8988T (cell line): ENCODE results near the gene AKT2.
A peak's percentile ranks its signal among the peaks of the same experiment; 100 is the strongest.

Experiments
- DNase-seq: peaks from one replicate; pipeline ENCODE4 v3.0.0; 2011

The AKT2 gene

DNA sequence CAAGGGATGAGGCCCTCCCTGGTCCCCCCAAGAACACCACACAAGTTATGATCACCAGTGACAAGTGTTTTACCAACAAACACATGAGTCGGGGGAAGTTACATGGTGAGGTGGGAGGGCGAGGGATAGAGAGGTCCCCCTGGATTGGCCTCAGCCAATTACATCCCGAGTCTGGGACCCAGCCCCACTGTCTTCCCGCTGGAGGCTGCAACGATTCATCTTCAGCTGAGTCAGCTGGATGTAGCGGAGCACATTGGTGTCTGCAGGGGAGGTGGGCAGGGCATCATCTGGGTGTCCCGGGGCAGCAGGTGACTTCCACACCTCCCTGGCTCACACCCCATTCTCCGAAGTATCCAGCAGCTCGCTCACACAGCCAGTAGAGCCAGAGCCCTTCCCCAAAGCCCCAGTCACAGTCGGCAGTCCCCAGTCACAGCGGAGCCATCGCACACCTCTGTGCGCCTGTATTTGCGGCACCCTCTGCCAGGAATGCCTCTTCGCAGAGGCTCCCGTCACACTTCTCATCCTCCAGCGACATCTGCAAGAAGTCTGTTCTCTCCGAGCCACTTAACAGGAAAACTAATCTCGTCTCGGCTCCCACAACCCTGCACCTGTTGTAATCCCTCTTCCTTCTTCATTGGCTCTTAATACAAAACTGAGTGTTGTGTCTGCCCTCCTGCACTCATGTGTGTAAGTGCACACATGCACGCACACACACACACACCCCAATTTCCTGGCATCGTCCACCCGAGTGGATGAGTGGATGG, 69.0 kb downstream of the AKT2 start:
- DNase-seq, result no peak

DNA sequence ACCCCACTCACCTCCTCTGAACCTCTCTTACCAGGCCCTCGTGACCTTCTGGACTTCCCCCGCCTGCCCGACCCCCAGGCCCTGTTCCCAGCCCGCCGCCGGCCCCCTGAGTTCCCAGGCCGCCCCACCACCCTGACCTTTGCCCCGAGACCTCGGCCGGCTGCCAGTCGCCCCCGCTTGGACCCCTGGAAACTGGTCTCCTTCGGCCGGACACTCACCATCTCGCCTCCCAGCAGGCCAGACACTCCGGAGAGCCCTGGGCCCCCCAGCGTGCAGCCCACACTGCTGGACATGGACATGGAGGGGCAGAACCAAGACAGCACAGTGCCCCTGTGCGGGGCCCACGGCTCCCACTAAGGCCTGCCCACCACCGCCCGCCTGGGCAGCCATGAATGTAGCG, 70.2 kb downstream of the AKT2 start:
- no peak for DNase-seq

DNA sequence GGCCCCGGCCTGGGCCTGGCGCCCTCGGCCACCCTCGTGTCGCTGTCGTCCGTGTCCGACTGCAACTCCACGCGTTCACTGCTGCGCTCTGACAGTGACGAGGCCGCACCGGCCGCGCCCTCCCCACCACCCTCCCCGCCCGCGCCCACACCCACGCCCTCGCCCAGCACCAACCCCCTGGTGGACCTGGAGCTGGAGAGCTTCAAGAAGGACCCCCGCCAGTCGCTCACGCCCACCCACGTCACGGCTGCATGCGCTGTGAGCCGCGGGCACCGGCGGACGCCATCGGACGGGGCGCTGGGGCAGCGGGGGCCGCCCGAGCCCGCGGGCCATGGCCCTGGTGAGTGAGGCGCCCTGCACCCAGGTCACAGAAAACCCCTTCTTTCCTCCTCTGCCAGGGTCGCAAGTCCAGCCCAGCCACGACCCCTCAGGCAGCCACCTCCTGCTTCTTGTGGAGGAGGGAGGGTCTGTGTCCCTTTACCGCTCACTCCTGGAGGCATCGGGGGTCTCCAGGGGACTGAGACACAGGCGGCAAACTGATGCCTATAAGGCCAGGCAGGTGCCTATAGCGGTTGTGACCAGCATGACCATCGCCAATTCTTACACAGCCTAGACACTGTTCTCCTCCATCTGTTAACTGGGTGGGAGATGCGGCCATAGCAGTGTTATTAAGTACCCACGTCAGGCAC, 71.1 kb downstream of the AKT2 start:
- no peak for DNase-seq

DNA sequence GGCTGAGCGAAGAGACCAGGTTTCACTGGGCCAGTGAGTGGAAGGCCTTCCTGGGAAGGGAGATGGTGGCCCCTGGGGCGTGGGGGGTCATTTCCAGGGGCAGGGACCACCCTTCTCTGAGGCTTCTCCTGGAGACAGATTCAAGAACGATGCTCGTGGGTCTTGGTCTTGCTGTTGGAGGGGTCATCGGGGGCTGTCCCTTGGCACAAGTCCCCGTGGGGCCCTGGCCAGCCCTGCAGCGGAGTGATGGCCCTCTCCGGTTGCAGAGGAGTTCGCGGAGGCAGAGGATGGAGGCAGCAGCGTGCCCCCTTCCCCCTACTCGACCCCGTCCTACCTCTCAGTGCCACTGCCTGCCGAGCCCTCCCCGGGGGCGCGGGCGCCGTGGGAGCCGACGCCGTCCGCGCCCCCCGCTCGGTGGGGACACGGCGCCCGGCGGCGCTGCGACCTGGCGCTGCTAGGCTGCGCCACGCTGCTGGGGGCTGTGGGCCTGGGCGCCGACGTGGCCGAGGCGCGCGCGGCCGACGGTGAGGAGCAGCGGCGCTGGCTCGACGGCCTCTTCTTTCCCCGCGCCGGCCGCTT, 71.8 kb downstream of the AKT2 start:
- no peak for DNase-seq

DNA sequence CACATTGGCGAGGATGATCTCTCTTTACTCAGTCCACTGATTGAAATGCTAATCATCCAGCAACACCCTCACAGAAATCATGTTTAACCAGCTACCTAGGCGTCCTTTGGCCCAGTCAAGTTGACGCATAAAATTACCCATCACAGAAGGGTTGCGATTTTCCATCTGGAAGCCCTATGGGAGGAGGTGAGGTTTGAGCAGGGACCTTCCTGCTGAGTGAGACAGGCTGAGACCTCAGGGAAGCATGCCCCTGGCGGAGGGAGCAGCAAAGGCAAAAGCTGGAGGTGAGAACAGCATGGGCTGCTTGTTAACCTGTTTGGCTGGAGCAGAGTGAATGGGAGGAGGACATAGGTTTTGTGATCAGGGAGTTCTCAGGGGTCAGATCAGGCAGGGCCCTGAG, 74.3 kb downstream of the AKT2 start:
- DNase-seq, result no peak

DNA sequence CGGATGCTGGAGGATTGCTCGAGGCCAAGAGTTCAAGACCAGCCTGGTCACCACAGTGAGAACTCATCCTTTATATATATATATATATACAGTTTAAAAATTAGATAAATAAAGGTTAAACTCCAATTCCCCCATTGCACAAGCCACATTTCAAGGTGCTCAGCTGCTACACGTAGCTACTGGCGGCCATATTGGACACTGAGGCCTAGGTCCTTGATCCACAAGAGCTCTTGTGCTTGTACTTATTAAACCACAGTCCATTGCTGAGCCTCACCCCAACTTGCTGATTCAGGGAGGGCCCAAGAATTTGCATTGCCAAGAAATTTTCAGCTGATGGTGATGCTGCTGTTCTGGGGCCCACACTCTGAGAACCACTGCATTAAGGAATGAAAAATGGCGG, 76.5 kb downstream of the AKT2 start:
- DNase-seq, result no peak

DNA sequence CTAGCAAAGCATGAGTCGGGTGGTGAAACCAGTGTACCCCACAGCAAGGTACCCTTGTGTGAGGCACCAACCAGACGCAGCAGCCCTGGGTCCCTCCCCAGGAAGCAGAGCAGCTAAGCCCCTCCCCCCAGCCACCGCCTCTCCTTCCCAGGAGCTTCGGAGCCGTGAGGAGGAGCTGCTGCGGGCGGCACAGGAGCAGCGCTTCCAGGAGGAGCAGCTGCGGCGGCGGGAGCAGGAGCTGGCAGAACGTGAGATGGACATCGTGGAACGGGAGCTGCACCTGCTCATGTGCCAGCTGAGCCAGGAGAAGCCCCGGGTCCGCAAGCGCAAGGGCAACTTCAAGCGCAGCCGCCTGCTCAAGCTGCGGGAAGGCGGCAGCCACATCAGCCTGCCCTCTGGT, 79.4 kb downstream of the AKT2 start:
- DNase-seq, result no peak

DNA sequence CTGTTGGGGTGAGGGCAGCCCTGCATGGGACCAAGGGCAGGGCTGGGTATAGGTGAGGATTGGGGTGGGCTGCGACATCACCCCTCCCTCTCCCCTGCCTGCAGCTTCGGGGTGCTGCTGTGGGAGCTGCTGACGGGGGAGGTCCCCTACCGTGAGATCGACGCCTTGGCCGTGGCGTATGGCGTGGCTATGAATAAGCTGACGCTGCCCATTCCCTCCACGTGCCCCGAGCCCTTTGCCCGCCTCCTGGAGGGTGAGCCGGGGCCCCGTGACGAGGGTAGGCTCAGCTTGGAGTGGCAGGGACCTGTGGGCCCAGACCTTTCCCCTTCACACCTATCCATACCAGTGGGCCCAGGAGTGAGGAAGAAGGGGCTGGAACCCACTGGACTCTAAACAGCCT, 80.8 kb downstream of the AKT2 start:
- no peak for DNase-seq

DNA sequence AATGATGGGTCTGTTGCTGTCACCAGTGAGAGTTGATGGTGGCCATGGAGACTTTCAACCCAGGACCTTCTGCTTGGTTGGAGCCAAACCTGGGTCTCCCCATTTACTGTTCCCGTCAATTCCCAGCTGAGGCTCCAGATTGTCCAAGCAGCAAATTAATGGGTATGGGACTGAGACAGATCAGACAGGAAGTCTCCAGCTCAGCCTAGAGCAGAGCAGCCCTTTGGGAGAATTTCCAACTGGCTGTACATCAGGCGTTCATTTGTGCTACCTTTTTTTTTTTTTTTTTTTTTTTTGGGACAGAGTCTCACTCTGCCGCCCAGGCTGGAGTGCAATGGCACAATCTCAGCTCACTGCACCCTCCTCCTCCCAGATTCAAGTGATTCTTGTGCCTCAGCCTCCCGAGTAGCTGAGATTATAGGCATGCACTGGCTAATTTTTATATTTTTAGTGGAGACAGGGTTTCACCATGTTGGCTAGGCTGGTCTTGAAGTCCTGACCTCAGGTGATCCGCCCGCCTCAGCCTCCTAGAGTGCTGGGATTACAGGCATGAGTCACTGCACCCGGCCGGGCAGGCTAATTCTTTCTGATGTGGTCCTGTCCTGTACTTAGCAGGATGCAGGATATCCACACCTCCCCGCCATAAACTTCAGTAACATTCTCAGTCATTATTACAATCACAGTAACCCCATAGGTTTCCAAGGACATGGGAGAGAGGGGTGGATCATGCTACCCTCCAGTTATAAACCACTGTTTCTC, 84.6 kb downstream of the AKT2 start:
- no peak for DNase-seq

DNA sequence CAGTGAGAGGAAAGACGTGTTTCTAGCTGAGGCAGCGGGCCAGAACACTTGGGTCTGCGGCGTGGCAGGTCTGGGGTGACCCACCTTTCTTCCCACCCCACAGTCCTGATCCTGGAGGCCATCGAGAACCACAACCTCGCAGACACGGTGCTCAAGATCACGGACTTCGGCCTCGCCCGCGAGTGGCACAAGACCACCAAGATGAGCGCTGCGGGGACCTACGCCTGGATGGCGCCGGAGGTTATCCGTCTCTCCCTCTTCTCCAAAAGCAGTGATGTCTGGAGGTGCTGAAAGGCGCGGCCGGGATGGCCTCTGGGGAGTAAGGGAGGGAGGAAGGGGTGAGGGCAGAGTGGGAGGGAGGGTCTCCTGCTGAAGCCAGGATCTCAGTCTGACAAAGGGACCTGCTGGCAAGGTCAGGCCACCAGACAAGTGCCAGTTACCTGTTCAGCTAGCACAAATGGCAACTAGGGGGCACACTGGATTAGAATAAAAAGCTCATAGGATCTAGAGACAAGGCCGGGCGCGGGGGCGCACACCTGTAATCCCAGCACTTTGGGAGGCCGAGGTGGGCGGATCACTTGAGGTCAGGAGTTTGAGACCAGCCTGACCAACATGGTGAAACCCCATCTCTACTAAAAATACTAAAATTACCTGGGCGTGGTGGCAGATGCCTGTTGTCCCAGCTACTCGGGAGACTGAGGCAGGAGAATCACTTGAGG, 86.7 kb downstream of the AKT2 start:
- no peak for DNase-seq

DNA sequence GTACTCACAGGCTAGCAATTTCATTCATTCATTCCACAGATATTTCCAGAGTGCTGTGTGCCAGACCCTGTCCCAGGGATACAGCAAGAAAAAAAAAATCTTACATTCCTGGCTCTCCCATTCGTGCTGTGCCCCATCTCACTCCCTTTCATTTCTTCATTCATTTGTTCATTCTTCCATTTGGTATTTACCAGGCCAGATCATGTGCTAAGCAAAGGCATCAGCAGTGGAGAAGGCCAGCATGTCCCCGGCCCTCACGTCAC, 91.6 kb downstream of the AKT2 start:
- DNase-seq, result no peak

DNA sequence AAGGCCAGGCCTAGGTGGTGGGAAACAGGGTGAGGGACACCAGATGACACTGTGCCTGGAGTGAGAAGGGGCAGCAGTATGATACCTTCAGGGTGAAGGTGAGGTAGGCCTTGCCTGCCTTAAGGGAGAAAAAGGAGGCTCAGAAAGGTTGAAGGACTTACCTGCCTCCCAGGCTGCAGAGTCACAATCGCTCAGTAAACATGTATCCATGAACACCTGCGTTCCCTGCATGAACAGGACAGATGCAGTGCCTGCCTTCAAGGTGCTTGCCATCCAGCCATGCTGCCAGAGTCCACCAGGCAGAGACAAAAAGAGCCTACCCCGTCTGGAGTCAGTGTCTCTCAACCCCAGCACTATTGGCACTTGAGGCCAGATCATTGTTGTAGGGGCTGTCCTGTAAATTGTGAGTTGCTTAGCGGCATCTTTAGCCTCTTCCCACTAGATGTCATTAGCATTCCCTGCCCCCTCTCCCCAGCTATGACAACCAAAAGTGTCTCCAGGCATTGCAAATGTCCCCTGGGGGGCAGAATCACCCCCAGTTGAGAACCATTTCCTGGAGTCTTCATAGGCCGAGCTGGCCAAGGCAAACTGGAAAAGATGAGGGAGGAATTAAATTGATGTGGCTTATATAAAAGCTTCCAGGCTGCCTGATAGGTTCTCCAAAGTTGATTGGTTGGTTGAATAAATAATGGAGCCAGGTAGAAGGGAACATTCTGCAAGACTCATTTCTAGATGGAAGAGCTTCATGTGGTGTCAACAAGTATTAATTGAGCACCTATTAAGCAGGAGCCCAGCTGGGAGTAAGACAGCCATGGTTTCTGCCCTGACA, 92.2 kb downstream of the AKT2 start:
- no peak for DNase-seq

DNA sequence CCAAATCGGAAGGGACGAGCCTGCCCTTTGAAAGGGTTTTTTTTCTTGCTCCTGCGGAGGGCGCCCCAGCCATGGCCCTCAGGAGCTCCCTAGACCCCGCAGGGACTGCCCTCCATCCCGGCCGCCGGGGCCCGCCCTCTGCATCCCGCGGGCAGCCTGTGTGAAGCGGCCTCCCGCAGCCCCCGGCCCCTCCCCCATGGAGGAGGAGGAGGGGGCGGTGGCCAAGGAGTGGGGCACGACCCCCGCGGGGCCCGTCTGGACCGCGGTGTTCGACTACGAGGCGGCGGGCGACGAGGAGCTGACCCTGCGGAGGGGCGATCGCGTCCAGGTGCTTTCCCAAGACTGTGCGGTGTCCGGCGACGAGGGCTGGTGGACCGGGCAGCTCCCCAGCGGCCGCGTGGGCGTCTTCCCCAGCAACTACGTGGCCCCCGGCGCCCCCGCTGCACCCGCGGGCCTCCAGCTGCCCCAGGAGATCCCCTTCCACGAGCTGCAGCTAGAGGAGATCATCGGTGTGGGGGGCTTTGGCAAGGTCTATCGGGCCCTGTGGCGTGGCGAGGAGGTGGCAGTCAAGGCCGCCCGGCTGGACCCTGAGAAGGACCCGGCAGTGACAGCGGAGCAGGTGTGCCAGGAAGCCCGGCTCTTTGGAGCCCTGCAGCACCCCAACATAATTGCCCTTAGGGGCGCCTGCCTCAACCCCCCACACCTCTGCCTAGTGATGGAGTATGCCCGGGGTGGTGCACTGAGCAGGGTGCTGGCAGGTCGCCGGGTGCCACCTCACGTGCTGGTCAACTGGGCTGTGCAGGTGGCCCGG, 93.1 kb downstream of the AKT2 start:
- no peak for DNase-seq

DNA sequence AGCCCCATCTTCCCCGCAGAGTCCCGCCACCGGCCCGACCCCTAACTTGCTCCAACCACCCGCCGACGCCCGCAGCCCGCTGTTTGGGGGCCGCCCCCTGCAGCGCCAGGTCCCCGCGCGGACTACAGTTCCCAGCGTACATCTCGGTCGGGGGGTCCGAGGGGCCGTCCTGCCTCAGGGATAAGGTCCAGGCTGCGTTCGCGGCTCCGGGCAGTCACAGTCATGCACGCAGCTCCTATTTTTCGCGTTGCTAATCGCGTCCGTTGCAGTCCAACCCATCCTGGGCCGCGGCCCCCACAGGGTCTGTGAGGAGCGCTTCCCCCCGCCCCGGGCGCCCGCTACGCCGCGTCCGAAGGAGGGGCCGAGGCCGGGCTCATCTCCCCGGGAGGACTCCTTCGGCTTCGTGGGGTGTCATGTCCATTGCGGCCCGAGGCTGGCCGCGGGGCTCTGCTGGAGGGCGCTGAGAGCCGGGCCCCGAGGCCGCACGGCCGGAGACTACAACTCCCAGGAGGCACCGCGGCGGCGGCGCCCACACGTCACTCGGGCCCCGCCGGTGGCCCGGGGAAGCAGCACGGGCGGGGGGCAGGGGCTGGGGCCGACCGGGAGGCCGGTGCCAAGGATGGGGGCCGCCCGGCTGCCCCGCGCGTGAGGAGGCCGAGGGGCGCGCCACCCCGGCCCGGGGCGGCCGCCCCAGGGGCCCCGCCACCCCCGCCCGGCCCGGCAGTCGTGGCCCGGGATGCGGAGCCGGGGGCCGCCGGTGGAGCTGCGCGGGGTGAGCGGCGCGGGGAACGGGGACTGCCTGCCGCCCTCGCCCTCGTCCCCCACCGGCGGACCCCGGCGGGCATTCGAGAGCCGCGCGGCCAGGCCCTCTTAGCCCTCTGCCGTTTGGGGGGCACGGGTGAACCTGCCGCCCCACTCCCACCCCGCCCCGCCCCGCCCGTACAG, 94.0 kb downstream of the AKT2 start, which contains the start of gene MAP3K10:
Gene MAP3K10, plus strand, starts transcription at position 536 of the 945 bp plus-strand sequence. CDS start 606 bp downstream, outside the sequence.
- peak; percentile 48 for DNase-seq

DNA sequence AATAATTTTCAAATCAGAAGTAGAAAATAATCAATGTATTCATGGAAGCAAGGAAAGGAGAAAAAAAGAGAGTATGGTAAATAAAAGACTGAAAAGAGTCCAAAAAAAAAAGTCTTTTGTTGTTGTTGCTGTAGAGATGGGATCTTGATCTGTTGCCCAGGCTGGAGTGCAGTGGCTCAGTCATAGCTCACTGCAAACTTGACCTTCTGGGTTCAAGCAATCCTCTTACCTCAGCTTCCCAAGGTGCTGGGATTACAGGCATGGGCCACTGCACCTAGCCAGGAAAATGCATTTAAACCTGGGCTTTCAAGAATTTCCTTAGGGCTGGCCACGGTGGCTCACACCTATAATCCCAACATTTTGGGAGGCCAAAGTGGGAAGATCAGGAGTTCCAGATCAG, 100.9 kb downstream of the AKT2 start:
- no peak for DNase-seq
